ENCODE data around the gene KHDC1L.

DNA sequence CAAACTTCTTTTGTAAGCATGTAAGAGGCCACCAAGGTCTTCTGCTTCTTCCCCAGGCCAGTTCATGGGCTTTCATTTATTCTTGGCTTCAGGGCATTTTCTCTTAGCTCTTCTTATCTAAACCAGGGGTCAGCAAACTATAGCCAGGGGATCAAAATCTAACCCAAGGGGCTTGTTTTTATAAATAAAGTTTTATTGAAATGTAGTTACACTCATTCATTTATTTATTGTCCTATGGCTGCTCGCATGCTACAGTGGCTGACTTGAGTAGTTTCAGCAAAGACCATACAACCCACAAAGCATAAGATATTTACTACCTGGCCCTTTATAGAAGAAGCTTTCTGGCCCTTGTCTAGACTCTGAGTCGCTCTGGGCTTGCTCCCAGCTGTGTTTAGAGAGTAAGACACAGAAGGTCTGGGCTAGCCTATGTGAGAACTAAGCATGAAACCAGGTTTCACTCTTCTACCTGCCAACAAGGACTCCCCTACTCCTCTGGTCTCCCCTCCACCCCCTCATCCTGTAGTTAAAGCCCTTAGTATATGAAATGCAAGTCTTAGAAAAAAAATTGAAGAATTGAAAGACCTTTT is 43.2 kb downstream of the KHDC1L start:
- no peak for TF ChIP-seq ELF1 (CRISPR knock-in tag; IDR thresholded peaks at IDR 0.05)
- no peak for TF ChIP-seq SMYD3 (CRISPR knock-in tag; IDR thresholded peaks at IDR 0.05)
- TF ChIP-seq HBP1 (CRISPR knock-in tag; IDR thresholded peaks at IDR 0.05; ENCODE audit: low read depth): no peak
- TF ChIP-seq USF2 (IDR thresholded peaks at IDR 0.05; ENCODE audit: low read depth, low read length): no peak
- no peak for TF ChIP-seq USF2 (CRISPR knock-in tag; IDR thresholded peaks at IDR 0.05; ENCODE audit: borderline replicate concordance)
- no peak for TF ChIP-seq U2AF1 (optimal IDR thresholded peaks at IDR 0.05; ENCODE audit: low read depth, low read length)
- TF ChIP-seq DZIP1 (CRISPR knock-in tag; IDR thresholded peaks at IDR 0.05): no peak
- TF ChIP-seq NFE2 (CRISPR knock-in tag; IDR thresholded peaks at IDR 0.05): no peak
- TF ChIP-seq RFXAP (CRISPR knock-in tag; IDR thresholded peaks at IDR 0.05; ENCODE audit: borderline replicate concordance): no peak
- TF ChIP-seq RFX5 (IDR thresholded peaks at IDR 0.05; ENCODE audit: low read depth, low read length): no peak
- no peak for TF ChIP-seq CTCF (CRISPR knock-in tag; IDR thresholded peaks at IDR 0.05)
- TF ChIP-seq EHMT2 (IDR thresholded peaks at IDR 0.05; ENCODE audit: borderline replicate concordance, low read depth, low read length): no peak
- no peak for TF ChIP-seq SP1 (IDR thresholded peaks at IDR 0.05)
- TF ChIP-seq SP1 (CRISPR knock-in tag; IDR thresholded peaks at IDR 0.05): no peak

Data from HepG2 (cell line).